OCI-M1 (cell line): ENCODE measurements around the gene KCNAB1.
"Not testable (repeated sequence)": the region's sequence is repeated elsewhere in the genome, so short reads cannot be mapped to it uniquely, and the experiment has no call there.

Experiments used
- DNase-seq: peaks from one replicate; lab custom pipeline; 2025; lab: John Stamatoyannopoulos, UW

KCNAB1 gene

DNA sequence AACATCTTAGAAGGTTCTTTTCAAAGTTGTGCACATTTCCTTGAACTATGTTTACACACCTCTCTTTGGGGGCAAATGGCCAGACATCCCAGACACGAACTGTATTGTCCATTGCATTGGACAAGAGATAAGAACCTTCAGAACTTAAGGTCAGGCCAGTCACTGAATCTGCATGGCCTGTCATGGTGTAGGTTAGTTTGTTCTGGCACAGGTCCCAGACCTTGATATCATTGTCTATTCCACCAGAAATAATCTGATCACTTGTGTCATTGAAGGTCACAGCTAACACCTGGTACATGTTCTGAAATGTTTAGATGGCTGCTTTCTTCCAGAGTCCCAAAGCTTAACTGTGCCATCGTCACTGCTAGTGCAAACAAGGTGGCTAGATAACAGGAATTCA, 55.7 kb downstream of the KCNAB1 start:
- no peak for DNase-seq

- no peak for DNase-seq
Observed at GRCh38 chr3:156176629-156177210, 56.3 kb downstream of the KCNAB1 start.

- DNase-seq = no peak
Observed at GRCh38 chr3:156180077-156180476, 59.7 kb downstream of the KCNAB1 start.

- DNase-seq = no peak
Observed at GRCh38 chr3:156181509-156181908, 61.1 kb downstream of the KCNAB1 start.

- no peak for DNase-seq
Observed at GRCh38 chr3:156183396-156183795, 63.0 kb downstream of the KCNAB1 start.

DNA sequence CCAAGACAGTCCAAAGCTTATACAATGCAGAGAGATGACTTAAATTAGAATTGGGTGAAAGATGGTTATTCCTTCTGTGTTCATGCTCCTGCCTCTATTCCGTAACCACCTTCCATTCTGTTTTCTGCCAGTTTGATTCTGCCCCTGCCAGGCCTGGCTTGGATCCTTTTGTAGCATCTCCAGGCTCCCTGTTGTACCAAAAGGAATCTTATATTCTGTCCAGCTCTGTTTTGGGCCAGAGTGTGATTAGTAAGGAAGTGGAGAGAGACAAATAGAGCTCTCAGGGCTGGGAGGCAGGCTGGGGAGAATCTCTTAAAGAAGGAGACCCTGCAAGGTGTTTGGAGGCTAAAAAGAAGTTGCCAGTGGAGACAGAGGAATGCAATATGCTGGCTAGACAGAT, 63.8 kb downstream of the KCNAB1 start:
- DNase-seq = no peak

- no peak for DNase-seq
Observed at GRCh38 chr3:156187146-156187769, 66.9 kb downstream of the KCNAB1 start.

DNA sequence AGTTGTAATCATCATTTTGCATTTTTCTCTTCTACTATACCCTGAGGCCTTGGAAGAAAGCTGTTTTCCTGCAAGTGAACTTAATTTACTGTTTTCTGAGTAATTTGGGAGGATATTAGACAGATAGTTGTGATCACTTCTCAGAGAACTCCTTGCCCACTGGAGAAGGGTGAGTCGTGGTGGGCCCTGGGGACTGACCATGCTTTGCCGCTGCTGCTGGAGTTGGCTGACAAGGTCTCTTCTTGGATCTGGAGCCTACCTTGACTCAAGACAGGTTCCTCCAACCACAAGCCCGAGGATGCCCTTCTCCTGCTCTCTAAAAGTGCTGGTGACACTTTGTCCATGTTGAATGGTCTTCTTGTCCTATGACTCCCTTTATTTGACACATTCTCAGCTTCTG, 68.4 kb downstream of the KCNAB1 start:
- DNase-seq = no peak

DNA sequence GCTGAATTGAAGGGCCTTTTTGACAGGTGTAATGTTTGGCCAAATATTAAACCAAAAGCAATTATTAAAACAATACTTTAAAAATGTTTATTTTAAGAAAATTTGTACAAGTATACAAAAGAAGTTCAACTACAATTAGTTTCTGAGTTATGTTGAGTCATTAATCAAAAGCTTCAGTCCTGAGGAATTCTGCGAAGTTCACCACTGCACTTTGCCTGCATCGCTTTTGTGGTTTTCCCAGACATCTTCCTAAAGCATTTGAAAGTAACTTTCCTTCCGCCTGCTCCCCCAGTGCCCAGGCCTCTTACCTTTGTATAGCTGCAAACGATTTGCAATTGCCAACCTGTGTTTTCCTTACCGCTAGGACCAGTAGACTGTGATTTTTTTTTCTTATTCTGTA, 69.5 kb downstream of the KCNAB1 start:
- no peak for DNase-seq

- DNase-seq = not testable (repeated sequence)
Observed at GRCh38 chr3:156194945-156195344, 74.6 kb downstream of the KCNAB1 start.

DNA sequence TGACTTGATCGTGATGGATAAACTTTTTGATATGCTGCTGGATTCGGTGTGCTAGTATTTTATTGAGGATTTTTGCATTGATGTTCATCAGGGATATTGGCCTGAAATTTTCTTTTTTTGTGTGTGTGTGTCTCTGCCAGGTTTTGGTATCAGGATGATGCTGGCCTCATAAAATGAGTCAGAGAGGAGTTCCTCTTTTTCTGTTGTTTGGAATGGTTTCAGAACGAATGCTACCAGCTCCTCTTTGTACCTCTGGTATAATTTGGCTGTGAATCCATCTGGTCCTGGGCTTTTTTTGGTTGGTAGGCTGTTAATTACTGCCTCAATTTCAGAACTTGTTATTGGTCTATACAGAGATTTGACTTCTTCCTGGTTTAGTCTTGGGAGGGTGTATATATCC, 76.8 kb downstream of the KCNAB1 start:
- peak; percentile 9 for DNase-seq

GRCh38 chr3:156201411-156202405, 81.3 kb downstream of the KCNAB1 start:
- no peak for DNase-seq

DNA sequence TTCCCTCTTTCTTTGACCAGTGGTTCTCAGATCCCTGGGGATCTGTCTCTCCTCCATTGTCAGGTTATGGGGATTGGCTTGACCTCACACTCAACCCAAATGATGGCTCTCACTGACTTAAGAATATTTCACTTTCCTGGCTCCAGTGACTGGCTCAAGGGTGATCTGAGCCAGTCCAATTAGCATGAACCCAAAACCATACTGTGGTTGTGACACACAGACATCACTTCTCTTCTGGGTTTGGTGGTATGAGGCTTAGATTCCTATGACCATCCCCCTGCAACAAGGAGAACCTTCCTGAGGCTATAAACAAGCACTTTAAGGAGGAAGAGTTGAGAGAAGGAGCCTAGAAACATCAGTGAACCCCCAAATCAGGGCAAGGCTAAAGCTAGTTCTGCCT, 85.8 kb downstream of the KCNAB1 start:
- DNase-seq = no peak

DNA sequence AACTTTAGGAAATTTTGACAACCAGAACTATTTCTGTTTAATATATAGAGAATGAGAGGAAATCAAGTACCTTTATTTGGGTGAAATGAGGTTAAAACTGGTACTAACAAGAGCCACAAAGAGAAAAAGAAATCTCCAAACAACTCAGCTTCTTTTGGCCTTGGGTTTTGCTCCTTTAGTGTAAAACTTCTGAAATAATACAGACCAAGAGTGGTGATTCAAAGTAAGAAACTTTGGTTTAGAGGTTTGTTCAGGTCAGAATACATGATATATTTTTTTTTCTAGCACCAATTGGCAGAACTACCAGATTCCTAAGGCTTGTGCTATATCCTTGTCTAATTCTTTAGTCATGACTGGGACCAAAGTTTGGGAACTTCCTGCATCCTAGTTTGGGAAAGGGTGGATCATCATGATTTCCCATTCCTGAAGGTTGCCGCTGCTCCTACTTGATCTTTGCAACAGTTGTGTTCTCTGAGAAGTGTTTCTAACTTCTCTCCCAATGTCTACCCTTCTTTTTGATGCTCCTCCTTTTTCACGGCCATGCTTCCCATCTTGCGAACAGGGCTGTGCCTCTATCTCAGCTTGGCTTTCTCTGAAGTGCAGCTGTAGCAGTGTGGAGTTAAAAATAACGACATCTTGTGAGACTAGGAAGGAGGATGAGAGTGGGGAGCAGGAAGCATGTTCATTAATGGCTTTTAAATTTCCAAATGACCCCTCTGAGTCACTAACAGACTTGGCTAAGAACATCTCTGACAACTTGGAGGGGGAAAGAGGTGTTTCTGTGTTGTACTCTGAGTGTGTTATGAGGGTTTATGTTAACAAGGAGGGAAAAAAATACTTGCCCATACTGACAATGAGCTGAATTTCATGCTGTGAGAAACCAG, 87.7 kb downstream of the KCNAB1 start:
- no peak for DNase-seq

DNA sequence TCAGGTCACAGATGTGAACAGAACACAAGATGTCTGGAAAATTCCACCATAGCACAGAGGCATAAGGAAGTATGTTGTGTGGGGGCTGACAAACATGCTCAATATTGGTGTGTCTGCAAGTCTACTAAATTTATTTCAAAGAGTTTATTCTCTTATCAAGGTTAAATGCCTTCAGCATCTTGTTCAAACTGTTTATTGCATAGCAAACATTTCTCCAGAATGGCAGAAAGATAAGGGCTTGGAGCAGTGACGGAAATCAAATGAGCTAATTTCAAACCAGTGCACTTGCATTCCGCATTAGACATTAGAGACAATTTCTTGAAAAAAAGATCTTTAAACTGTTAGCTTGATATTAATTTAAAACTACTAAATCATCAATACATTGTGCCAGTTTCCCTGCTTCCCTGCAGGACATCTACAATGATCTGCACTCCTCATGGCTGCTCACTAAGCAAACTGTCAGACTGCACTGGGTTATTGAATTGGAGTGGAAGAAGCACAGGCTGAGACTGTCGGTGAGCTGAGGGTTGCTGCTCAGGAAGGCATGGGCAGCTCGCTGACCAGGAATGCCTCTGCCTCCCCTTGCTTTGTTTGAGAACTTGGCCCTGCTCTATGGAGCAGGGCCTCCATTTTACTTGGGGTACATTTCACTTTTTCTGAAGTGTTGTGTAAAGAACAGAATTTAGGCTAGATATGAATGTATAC, 89.4 kb downstream of the KCNAB1 start:
- no peak for DNase-seq

- no peak for DNase-seq
Observed at GRCh38 chr3:156211583-156211982, 91.2 kb downstream of the KCNAB1 start.

- DNase-seq = no peak
Observed at GRCh38 chr3:156214676-156215075, 94.3 kb downstream of the KCNAB1 start.

- no peak for DNase-seq
Observed at GRCh38 chr3:156215751-156216150, 95.4 kb downstream of the KCNAB1 start.

- no peak for DNase-seq
Observed at GRCh38 chr3:156216216-156216615, 95.8 kb downstream of the KCNAB1 start.

- no peak for DNase-seq
Observed at GRCh38 chr3:156216852-156217251, 96.5 kb downstream of the KCNAB1 start.

DNA sequence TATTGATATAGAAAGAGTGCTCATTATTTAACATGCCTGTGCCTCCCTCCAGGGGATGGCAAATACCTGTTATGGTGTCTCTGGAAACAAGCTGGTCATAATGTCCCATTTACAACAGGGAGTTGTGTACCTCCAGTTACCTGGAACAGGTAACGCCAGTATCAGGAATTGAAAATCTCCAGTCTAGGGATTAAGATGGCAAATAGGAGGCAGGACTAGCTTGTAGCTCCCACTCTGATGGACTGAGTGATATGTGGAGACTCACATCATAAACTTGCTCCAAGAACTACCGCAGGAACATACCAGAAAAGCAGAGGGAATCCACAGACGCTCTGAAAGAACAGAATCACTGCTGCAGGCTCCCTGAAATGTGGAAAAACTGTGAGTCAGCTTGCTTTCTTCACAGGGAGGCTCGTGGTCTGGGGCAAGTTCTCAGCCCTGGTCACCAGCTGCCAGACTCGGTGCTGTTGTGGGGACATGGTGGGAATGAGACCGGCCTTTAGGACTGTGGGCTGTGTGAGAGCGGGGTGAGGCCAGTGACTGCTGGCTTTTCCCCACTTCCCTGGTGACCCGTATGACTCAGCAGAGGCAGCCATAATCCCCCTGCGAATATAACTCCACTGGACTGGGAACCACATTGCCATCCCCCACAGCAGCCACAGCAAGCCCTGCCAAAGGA, 97.4 kb downstream of the KCNAB1 start:
- no peak for DNase-seq
